C4-2B (cell line): ENCODE data around the gene MTMR1.

Source experiments
- CTCF ChIP-seq: fragments of 450-650 bp; conservative IDR thresholded peaks from 2 replicates; pipeline ENCODE4 v1.5.1; 2017; ENCODE audit warnings: mild to moderate bottlenecking
- ZFX ChIP-seq: fragments of 450-650 bp; IDR thresholded peaks from 2 replicates; pipeline ENCODE4 v1.6.1; 2017

- TF ChIP-seq CTCF (no peak), ZFX (no peak)
Observed at GRCh38 chrX:150813922-150814321, 120.7 kb downstream of the MTMR1 start.
